Fibroblast of lung (primary cell): Measurements from ENCODE around the gene MRPS27. TPM values are rescaled to one million over a fixed set of nuclear protein-coding genes. Genes with fewer than 3 reads are reported as not detected.

Experiments
- DNase-seq, 2 donors: peaks; one replicate each; pipeline versions ENCODE4 v3.0.0 to v3.0.0-alpha.2; 2010; ENCODE audit warnings: low read depth in 2 of 2
- H2AFZ ChIP-seq: 2 replicates; pipeline ENCODE4 v1.5.1; 2012; ENCODE audit warnings: low read length, control low read depth, inconsistent platforms
- H3K27ac ChIP-seq: 2 replicates; pipeline ENCODE4 v1.5.1; 2011; ENCODE audit warnings: low read length, control low read depth; ENCODE audit not compliant: insufficient read depth
- H3K27me3 ChIP-seq: 2 replicates; pipeline ENCODE4 v1.5.1; 2011; ENCODE audit warnings: mild to moderate bottlenecking, low read length; ENCODE audit not compliant: control insufficient read depth, insufficient read depth
- H3K36me3 ChIP-seq: 2 replicates; pipeline ENCODE4 v1.5.1; 2011; ENCODE audit warnings: low read length; ENCODE audit not compliant: control insufficient read depth, insufficient read depth
- H3K4me1 ChIP-seq: 2 replicates; pipeline ENCODE4 v1.5.1; 2011; ENCODE audit warnings: low read length; ENCODE audit not compliant: control insufficient read depth, insufficient read depth; ENCODE audit errors: extremely low read depth
- H3K4me2 ChIP-seq: 2 replicates; pipeline ENCODE4 v1.5.1; 2011; ENCODE audit warnings: low read length, control low read depth; ENCODE audit not compliant: insufficient read depth; ENCODE audit errors: extremely low read depth
- H3K4me3 ChIP-seq, 4 experiments: fragments of 200-600 bp in 1 of 4; sonication (generic) in 1 of 4; replicated peaks in 1 of 4; 2 replicates each; pipeline ENCODE4 v1.5.1; 2011 to 2016; ENCODE audit warnings: low read length in 4 of 4, low read depth in 3 of 4, mild to moderate bottlenecking in 3 of 4, control low read depth in 2 of 4, inconsistent platforms in 1 of 4, mixed read lengths in 1 of 4; ENCODE audit not compliant: insufficient read depth in 1 of 4; ENCODE audit errors: control extremely low read depth in 1 of 4
- H3K79me2 ChIP-seq: 2 replicates; pipeline ENCODE4 v1.5.1; 2012; ENCODE audit warnings: mild to moderate bottlenecking, low read length, inconsistent platforms; ENCODE audit not compliant: control insufficient read depth, insufficient read depth
- H3K9ac ChIP-seq: 2 replicates; pipeline ENCODE4 v1.5.1; 2011; ENCODE audit warnings: mild to moderate bottlenecking, low read length, control low read depth; ENCODE audit not compliant: insufficient read depth
- H3K9me3 ChIP-seq: 2 replicates; pipeline ENCODE4 v1.5.1; 2012; ENCODE audit warnings: low read depth, low read length; ENCODE audit not compliant: control insufficient read depth, insufficient read depth
- H4K20me1 ChIP-seq: 2 replicates; pipeline ENCODE4 v1.5.1; 2011; ENCODE audit warnings: low read length; ENCODE audit not compliant: control insufficient read depth, insufficient read depth; ENCODE audit errors: extremely low read depth
- CTCF ChIP-seq, 2 donors: IDR thresholded peaks in 1 of 2; conservative IDR thresholded peaks in 1 of 2; 1 replicate in 1 of 2; 2 replicates in 1 of 2; pipeline ENCODE4 v1.5.1; 2011 to 2012; ENCODE audit warnings: low read length in 2 of 2, control low read depth in 1 of 2, inconsistent platforms in 1 of 2, low read depth in 1 of 2, mild to moderate bottlenecking in 1 of 2
- EZH2 ChIP-seq: IDR thresholded peaks from 2 replicates; pipeline ENCODE4 v1.5.1; 2012; ENCODE audit warnings: low read length, control low read depth, mild to moderate bottlenecking; ENCODE audit errors: missing control alignments
- polyA plus RNA-seq, 2 donors: library from polyadenylated mRNA; depleted of rRNA in 1 of 2; stranded (reverse) in 1 of 2; unstranded in 1 of 2; fragments of >200 nt; gene quantifications; 2 replicates each; pipeline ENCODE4 v1.2.1, GENCODE V29; 2011 to 2012; ENCODE audit warnings: missing spikeins in 1 of 2
- total RNA-seq: library from RNA; depleted of rRNA; stranded (reverse); fragments of >200 nt; gene quantifications from 2 replicates; pipeline ENCODE4 v1.2.1, GENCODE V29; 2014

Gene MRPS27
- total and polyA plus RNA-seq, 2 donors (not counting 1 experiment from before 2014, with no cell fraction given) = 67.2 to 86.5 TPM

GRCh38 chr5:72212171-72212570 is 107.9 kb downstream of the MRPS27 start:
- TF ChIP-seq EZH2 (no peak), CTCF (conservative IDR thresholded peaks at IDR 0.05 in 1 of 2, IDR thresholded peaks at IDR 0.05 in 1 of 2; ENCODE audit: low read depth in 1 of 2, low read length in 2 of 2) (no peak)
- DNase-seq = peak in 1 of 2 donors; percentile 13
- Histone ChIP-seq H3K9ac (no peak overlapping the region), H3K27me3 (no peaks in the 10 kb centered on the region), H3K4me1 (peaks cover 13% of the 10 kb centered on the region), H3K9me3 (no peaks in the 10 kb centered on the region), H3K79me2 (no peaks in the 10 kb centered on the region), H3K36me3 (no peaks in the 10 kb centered on the region), H2AFZ (no peak overlapping the region), H3K27ac (no peak overlapping the region), H3K4me2 (no peak overlapping the region), H3K4me3 (no peak overlapping the region), H4K20me1 (no peaks in the 10 kb centered on the region)

- H4K20me1 ChIP-seq = no peaks in the 10 kb centered on the region
- H3K79me2 ChIP-seq = no peaks in the 10 kb centered on the region
- peak overlapping the region; percentile 80 for H3K27ac ChIP-seq
- no peak overlapping the region for H3K4me3 ChIP-seq
- no peak overlapping the region for H2AFZ ChIP-seq
- peak; percentile 68 to 94 for DNase-seq
- H3K4me1 ChIP-seq = peaks cover 13% of the 10 kb centered on the region
- H3K36me3 ChIP-seq = peaks cover 1% of the 10 kb centered on the region
- H3K9me3 ChIP-seq = no peaks in the 10 kb centered on the region
- no peaks in the 10 kb centered on the region for H3K27me3 ChIP-seq
- H3K4me2 ChIP-seq = peak overlapping the region; percentile 81
- TF ChIP-seq CTCF (conservative IDR thresholded peaks at IDR 0.05 in 1 of 2, IDR thresholded peaks at IDR 0.05 in 1 of 2; ENCODE audit: low read depth in 1 of 2, low read length in 2 of 2) (no peak), EZH2 (no peak)
- H3K9ac ChIP-seq = no peak overlapping the region
These were observed 109.0 kb downstream of the MRPS27 start for GRCh38 chr5:72210888-72211678.

GRCh38 chr5:72209147-72210115 is 110.6 kb downstream of the MRPS27 start:
- no peaks in the 10 kb centered on the region for H3K9me3 ChIP-seq
- no peak overlapping the region for H3K4me2 ChIP-seq
- H2AFZ ChIP-seq = no peak overlapping the region
- peaks cover 4% of the 10 kb centered on the region for H3K36me3 ChIP-seq
- H3K27ac ChIP-seq = no peak overlapping the region
- H3K4me3 ChIP-seq = no peak overlapping the region
- no peaks in the 10 kb centered on the region for H3K79me2 ChIP-seq
- H3K4me1 ChIP-seq = peaks cover 16% of the 10 kb centered on the region
- no peaks in the 10 kb centered on the region for H4K20me1 ChIP-seq
- peak; percentile 34 to 56 for DNase-seq
- no peak overlapping the region for H3K9ac ChIP-seq
- no peaks in the 10 kb centered on the region for H3K27me3 ChIP-seq
- no peak for TF ChIP-seq EZH2
- TF ChIP-seq CTCF (conservative IDR thresholded peaks at IDR 0.05 in 1 of 2, IDR thresholded peaks at IDR 0.05 in 1 of 2; ENCODE audit: low read depth in 1 of 2, low read length in 2 of 2) = no peak
